ENCODE measurements around the gene DDX42. TPM values are rescaled to one million over a fixed set of nuclear protein-coding genes. Genes with fewer than 3 reads are reported as not detected.

Gene DDX42
- total and polyA plus RNA-seq, 2 of the 13 experiments (the other 11 are each of a cell fraction or from before 2014, with no cell fraction given) = 87.2 to 92.9 TPM

DNA sequence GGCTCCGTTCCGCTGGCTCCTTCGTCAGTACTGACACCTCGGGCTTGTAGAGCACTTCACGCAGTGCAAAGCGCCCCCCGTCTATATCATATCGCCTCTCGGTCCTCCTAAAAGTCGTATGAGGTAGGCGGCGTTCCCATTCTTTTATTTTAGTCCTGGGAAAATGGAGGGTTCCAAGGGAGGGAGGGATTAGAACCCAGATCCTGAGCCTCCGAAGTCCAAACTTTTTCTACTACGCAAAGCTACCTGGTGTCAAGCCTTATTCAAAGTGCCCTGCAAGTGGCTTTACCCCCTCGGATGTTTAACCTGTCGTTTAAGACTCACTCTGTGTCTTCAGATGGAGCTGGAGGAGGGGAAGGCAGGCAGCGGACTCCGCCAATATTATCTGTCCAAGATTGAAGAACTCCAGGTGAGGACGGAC, 53.8 kb downstream of the DDX42 start (continued):
- TF ChIP-seq, protein P1, sequence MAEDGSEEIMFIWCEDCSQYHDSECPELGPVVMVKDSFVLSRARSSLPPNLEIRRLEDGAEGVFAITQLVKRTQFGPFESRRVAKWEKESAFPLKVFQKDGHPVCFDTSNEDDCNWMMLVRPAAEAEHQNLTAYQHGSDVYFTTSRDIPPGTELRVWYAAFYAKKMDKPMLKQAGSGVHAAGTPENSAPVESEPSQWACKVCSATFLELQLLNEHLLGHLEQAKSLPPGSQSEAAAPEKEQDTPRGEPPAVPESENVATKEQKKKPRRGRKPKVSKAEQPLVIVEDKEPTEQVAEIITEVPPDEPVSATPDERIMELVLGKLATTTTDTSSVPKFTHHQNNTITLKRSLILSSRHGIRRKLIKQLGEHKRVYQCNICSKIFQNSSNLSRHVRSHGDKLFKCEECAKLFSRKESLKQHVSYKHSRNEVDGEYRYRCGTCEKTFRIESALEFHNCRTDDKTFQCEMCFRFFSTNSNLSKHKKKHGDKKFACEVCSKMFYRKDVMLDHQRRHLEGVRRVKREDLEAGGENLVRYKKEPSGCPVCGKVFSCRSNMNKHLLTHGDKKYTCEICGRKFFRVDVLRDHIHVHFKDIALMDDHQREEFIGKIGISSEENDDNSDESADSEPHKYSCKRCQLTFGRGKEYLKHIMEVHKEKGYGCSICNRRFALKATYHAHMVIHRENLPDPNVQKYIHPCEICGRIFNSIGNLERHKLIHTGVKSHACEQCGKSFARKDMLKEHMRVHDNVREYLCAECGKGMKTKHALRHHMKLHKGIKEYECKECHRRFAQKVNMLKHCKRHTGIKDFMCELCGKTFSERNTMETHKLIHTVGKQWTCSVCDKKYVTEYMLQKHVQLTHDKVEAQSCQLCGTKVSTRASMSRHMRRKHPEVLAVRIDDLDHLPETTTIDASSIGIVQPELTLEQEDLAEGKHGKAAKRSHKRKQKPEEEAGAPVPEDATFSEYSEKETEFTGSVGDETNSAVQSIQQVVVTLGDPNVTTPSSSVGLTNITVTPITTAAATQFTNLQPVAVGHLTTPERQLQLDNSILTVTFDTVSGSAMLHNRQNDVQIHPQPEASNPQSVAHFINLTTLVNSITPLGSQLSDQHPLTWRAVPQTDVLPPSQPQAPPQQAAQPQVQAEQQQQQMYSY (CRISPR knock-in tag; IDR thresholded peaks at IDR 0.05) = peak; percentile 10; the same call in 1 of the 2 replicates
- no peak for TF ChIP-seq CBX5 (CRISPR knock-in tag; IDR thresholded peaks at IDR 0.05; ENCODE audit: borderline replicate concordance)
- peak; percentile 58; the same call in 1 of the 2 replicates for TF ChIP-seq HIVEP1 (CRISPR knock-in tag; IDR thresholded peaks at IDR 0.05)
- no peak for TF ChIP-seq CEBPG (CRISPR knock-in tag; IDR thresholded peaks at IDR 0.05)
- TF ChIP-seq LCORL (IDR thresholded peaks at IDR 0.05) = no peak
- no peak for TF ChIP-seq LCORL (CRISPR knock-in tag; IDR thresholded peaks at IDR 0.05)
- TF ChIP-seq, protein P2, sequence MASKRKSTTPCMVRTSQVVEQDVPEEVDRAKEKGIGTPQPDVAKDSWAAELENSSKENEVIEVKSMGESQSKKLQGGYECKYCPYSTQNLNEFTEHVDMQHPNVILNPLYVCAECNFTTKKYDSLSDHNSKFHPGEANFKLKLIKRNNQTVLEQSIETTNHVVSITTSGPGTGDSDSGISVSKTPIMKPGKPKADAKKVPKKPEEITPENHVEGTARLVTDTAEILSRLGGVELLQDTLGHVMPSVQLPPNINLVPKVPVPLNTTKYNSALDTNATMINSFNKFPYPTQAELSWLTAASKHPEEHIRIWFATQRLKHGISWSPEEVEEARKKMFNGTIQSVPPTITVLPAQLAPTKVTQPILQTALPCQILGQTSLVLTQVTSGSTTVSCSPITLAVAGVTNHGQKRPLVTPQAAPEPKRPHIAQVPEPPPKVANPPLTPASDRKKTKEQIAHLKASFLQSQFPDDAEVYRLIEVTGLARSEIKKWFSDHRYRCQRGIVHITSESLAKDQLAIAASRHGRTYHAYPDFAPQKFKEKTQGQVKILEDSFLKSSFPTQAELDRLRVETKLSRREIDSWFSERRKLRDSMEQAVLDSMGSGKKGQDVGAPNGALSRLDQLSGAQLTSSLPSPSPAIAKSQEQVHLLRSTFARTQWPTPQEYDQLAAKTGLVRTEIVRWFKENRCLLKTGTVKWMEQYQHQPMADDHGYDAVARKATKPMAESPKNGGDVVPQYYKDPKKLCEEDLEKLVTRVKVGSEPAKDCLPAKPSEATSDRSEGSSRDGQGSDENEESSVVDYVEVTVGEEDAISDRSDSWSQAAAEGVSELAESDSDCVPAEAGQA (IDR thresholded peaks at IDR 0.05; ENCODE audit: low read depth) = no peak
- TF ChIP-seq, protein P2 (CRISPR knock-in tag; IDR thresholded peaks at IDR 0.05; ENCODE audit: borderline replicate concordance) = no peak
- no peak for TF ChIP-seq ZSCAN12 (CRISPR knock-in tag; IDR thresholded peaks at IDR 0.05)
- TF ChIP-seq ZMYM3 (CRISPR knock-in tag; IDR thresholded peaks at IDR 0.05) = peak; percentile 48; the same call in 1 of the 2 replicates
- TF ChIP-seq U2AF2 (IDR thresholded peaks at IDR 0.05; ENCODE audit: low read depth, low read length) = no peak
- TF ChIP-seq ZNF644 (CRISPR knock-in tag; IDR thresholded peaks at IDR 0.05; ENCODE audit: low read depth) = no peak
- TF ChIP-seq, protein P3, sequence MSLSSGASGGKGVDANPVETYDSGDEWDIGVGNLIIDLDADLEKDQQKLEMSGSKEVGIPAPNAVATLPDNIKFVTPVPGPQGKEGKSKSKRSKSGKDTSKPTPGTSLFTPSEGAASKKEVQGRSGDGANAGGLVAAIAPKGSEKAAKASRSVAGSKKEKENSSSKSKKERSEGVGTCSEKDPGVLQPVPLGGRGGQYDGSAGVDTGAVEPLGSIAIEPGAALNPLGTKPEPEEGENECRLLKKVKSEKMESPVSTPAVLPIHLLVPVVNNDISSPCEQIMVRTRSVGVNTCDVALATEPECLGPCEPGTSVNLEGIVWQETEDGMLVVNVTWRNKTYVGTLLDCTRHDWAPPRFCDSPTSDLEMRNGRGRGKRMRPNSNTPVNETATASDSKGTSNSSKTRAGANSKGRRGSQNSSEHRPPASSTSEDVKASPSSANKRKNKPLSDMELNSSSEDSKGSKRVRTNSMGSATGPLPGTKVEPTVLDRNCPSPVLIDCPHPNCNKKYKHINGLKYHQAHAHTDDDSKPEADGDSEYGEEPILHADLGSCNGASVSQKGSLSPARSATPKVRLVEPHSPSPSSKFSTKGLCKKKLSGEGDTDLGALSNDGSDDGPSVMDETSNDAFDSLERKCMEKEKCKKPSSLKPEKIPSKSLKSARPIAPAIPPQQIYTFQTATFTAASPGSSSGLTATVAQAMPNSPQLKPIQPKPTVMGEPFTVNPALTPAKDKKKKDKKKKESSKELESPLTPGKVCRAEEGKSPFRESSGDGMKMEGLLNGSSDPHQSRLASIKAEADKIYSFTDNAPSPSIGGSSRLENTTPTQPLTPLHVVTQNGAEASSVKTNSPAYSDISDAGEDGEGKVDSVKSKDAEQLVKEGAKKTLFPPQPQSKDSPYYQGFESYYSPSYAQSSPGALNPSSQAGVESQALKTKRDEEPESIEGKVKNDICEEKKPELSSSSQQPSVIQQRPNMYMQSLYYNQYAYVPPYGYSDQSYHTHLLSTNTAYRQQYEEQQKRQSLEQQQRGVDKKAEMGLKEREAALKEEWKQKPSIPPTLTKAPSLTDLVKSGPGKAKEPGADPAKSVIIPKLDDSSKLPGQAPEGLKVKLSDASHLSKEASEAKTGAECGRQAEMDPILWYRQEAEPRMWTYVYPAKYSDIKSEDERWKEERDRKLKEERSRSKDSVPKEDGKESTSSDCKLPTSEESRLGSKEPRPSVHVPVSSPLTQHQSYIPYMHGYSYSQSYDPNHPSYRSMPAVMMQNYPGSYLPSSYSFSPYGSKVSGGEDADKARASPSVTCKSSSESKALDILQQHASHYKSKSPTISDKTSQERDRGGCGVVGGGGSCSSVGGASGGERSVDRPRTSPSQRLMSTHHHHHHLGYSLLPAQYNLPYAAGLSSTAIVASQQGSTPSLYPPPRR (CRISPR knock-in tag; IDR thresholded peaks at IDR 0.05; ENCODE audit: borderline replicate concordance) = no peak
- TF ChIP-seq STAT5B (CRISPR knock-in tag; IDR thresholded peaks at IDR 0.05) = no peak
- TF ChIP-seq ISL2 (CRISPR knock-in tag; IDR thresholded peaks at IDR 0.05) = 0 out of 2 replicates have a peak, but pooled peaks have one; percentile 4
- no peak for TF ChIP-seq ZNF367 (CRISPR knock-in tag; IDR thresholded peaks at IDR 0.05; ENCODE audit: borderline replicate concordance)
- no peak for TF ChIP-seq HDAC2 (CRISPR knock-in tag; IDR thresholded peaks at IDR 0.05)
- peak; percentile 28; the same call in 1 of the 2 replicates for TF ChIP-seq TP53 (CRISPR knock-in tag; conservative IDR thresholded peaks at IDR 0.05)
